Measurements from ENCODE around the gene SLC16A5. TPM values are rescaled to one million over a fixed set of nuclear protein-coding genes. Genes with fewer than 3 reads are reported as not detected.

SLC16A5 gene
- total and polyA plus RNA-seq, 10 of the 15 experiments (the other 5 are each of a cell fraction or from before 2014, with no cell fraction given), result 0.03 to 3.1 (median 0.96) TPM

GRCh38 chr17:75078284-75079022 is 9.3 kb upstream of the SLC16A5 start (continued):
- TF ChIP-seq, protein P1, sequence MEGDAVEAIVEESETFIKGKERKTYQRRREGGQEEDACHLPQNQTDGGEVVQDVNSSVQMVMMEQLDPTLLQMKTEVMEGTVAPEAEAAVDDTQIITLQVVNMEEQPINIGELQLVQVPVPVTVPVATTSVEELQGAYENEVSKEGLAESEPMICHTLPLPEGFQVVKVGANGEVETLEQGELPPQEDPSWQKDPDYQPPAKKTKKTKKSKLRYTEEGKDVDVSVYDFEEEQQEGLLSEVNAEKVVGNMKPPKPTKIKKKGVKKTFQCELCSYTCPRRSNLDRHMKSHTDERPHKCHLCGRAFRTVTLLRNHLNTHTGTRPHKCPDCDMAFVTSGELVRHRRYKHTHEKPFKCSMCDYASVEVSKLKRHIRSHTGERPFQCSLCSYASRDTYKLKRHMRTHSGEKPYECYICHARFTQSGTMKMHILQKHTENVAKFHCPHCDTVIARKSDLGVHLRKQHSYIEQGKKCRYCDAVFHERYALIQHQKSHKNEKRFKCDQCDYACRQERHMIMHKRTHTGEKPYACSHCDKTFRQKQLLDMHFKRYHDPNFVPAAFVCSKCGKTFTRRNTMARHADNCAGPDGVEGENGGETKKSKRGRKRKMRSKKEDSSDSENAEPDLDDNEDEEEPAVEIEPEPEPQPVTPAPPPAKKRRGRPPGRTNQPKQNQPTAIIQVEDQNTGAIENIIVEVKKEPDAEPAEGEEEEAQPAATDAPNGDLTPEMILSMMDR (IDR thresholded peaks at IDR 0.05 in 2 of 3, conservative IDR thresholded peaks at IDR 0.05 in 1 of 3; ENCODE audit: control insufficient read depth in 2 of 3, extremely low read depth in 1 of 3, insufficient read depth in 1 of 3, low read depth in 3 of 3, low read length in 3 of 3), result no peak
- no peak for TF ChIP-seq ATF3 (IDR thresholded peaks at IDR 0.05; ENCODE audit: borderline replicate concordance, extremely low read depth, low read depth, low read length)
- TF ChIP-seq JUND (IDR thresholded peaks at IDR 0.05; ENCODE audit: low read depth, low read length), result no peak
- TF ChIP-seq RBBP5 (conservative IDR thresholded peaks at IDR 0.05), result no peak
- TF ChIP-seq EZH2 (IDR thresholded peaks at IDR 0.05; ENCODE audit: borderline replicate concordance, control insufficient read depth, low read depth, low read length), result no peak
- TF ChIP-seq SP1 (IDR thresholded peaks at IDR 0.05; ENCODE audit: low read depth, low read length), result no peak
- TF ChIP-seq BMI1 (IDR thresholded peaks at IDR 0.05; ENCODE audit: borderline replicate concordance), result no peak
- no peak for TF ChIP-seq E2F4 (IDR thresholded peaks at IDR 0.05; ENCODE audit: low read depth, low read length)
- no peak for TF ChIP-seq NFIC (IDR thresholded peaks at IDR 0.05; ENCODE audit: low read depth, low read length)
- 0 out of 2 replicates have a peak, but pooled peaks have one; percentile 2 for TF ChIP-seq TCF12 (IDR thresholded peaks at IDR 0.05; ENCODE audit: low read depth, low read length)
- TF ChIP-seq NR2F1 (conservative IDR thresholded peaks at IDR 0.05), result 0 out of 2 replicates have a peak, but pooled peaks have one; percentile 22
- TF ChIP-seq, protein P2, sequence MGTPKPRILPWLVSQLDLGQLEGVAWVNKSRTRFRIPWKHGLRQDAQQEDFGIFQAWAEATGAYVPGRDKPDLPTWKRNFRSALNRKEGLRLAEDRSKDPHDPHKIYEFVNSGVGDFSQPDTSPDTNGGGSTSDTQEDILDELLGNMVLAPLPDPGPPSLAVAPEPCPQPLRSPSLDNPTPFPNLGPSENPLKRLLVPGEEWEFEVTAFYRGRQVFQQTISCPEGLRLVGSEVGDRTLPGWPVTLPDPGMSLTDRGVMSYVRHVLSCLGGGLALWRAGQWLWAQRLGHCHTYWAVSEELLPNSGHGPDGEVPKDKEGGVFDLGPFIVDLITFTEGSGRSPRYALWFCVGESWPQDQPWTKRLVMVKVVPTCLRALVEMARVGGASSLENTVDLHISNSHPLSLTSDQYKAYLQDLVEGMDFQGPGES (IDR thresholded peaks at IDR 0.05), result no peak
- TF ChIP-seq SREBF2 (IDR thresholded peaks at IDR 0.05; ENCODE audit: low read length), result no peak
- no peak for TF ChIP-seq BRCA1 (IDR thresholded peaks at IDR 0.05; ENCODE audit: low read depth, low read length)
- TF ChIP-seq RAD21 (IDR thresholded peaks at IDR 0.05; ENCODE audit: insufficient read depth, low read depth, low read length), result no peak
- no peak for TF ChIP-seq IRF5 (IDR thresholded peaks at IDR 0.05; ENCODE audit: borderline replicate concordance)
- no peak for TF ChIP-seq HDAC6 (IDR thresholded peaks at IDR 0.05; ENCODE audit: unreplicated experiment)
- no peak; the same call in 1 of the 2 replicates for TF ChIP-seq RCOR1 (conservative IDR thresholded peaks at IDR 0.05; ENCODE audit: low read depth, low read length)
- no peak for TF ChIP-seq ZNF274 (IDR thresholded peaks at IDR 0.05; ENCODE audit: insufficient read depth, insufficient read length)
- no peak for TF ChIP-seq HDAC2 (IDR thresholded peaks at IDR 0.05)
- no peak for TF ChIP-seq E4F1 (IDR thresholded peaks at IDR 0.05; ENCODE audit: borderline replicate concordance, partially characterized antibody)
- no peak for TF ChIP-seq ETV6 (conservative IDR thresholded peaks at IDR 0.05 in 1 of 2, IDR thresholded peaks at IDR 0.05 in 1 of 2; ENCODE audit: borderline replicate concordance in 1 of 2, low read depth in 1 of 2)
